OCI-LY7 (cell line): ENCODE results near the gene EYA2. TPM values are rescaled to one million over a fixed set of nuclear protein-coding genes. Genes with fewer than 3 reads are reported as not detected.

ENCODE experiments used
- BruUV-seq: library from RNA; stranded (reverse); fragments of 400-500 nt; replicated peaks from 2 replicates; lab custom pipeline; 2021; lab: Mats Ljungman, UMichigan
- CTCF ChIA-PET: fragments of 300-600 bp; sonication (Branson Sonifier 250); formaldehyde crosslinking; loops from one replicate; lab custom pipeline; 2022; ENCODE audit warnings: antibody characterized with exemption; ENCODE audit not compliant: unreplicated experiment; lab: Charles Lee
- POLR2A ChIA-PET: fragments of 300-600 bp; sonication (Branson Sonifier 250); formaldehyde crosslinking; loops from one replicate; lab custom pipeline; 2022; ENCODE audit warnings: antibody characterized with exemption; lab: Charles Lee
- DNase-seq: peaks from one replicate; pipeline ENCODE4 v3.0.0-alpha.2; 2015; ENCODE audit warnings: low spot score
- H2AFZ ChIP-seq: fragments of 200-600 bp; sonication (generic), shearing (Covaris generic); 2 replicates; pipeline ENCODE4 v1.6.1; 2014; ENCODE audit warnings: mild to moderate bottlenecking, antibody characterized with exemption, low read length, moderate library complexity
- H3K27ac ChIP-seq: fragments of 200-600 bp; sonication (generic); 2 replicates; pipeline ENCODE4 v1.5.1; 2014; ENCODE audit warnings: mixed run types, low read depth, mild to moderate bottlenecking, moderate library complexity, low read length, inconsistent platforms; ENCODE audit not compliant: poor library complexity, severe bottlenecking
- H3K36me3 ChIP-seq: fragments of 200-600 bp; sonication (generic); 2 replicates; pipeline ENCODE4 v1.6.1; 2014; ENCODE audit warnings: mild to moderate bottlenecking, antibody characterized with exemption, low read length, moderate library complexity, mixed read lengths; ENCODE audit not compliant: insufficient read depth
- H3K4me1 ChIP-seq: fragments of 200-600 bp; sonication (generic); 2 replicates; pipeline ENCODE4 v1.5.1; 2014; ENCODE audit warnings: mild to moderate bottlenecking, low read length; ENCODE audit not compliant: insufficient read depth, poor library complexity, severe bottlenecking
- H3K4me2 ChIP-seq: fragments of 200-600 bp; sonication (generic); 2 replicates; pipeline ENCODE4 v1.6.1; 2014; ENCODE audit warnings: mild to moderate bottlenecking, low read length
- H3K4me3 ChIP-seq: fragments of 200-600 bp; sonication (generic); 2 replicates; pipeline ENCODE4 v1.5.1; 2014; ENCODE audit warnings: mild to moderate bottlenecking, low read depth, low read length; ENCODE audit not compliant: poor library complexity, severe bottlenecking
- H3K79me2 ChIP-seq: fragments of 200-600 bp; sonication (generic); 2 replicates; pipeline ENCODE4 v1.6.1; 2016; ENCODE audit warnings: low read depth, mild to moderate bottlenecking, low read length, moderate library complexity, mixed read lengths; ENCODE audit not compliant: insufficient read depth
- H3K9me2 ChIP-seq: fragments of 200-600 bp; sonication (generic); 2 replicates; pipeline ENCODE4 v1.6.1; 2016; ENCODE audit warnings: mild to moderate bottlenecking, low read length, mixed read lengths; ENCODE audit not compliant: insufficient read depth
- H3K9me3 ChIP-seq: fragments of 200-600 bp; sonication (generic); 2 replicates; pipeline ENCODE4 v1.6.1; 2014; ENCODE audit warnings: mild to moderate bottlenecking, mixed run types, low read length, mixed read lengths
- H4K20me1 ChIP-seq: fragments of 200-600 bp; sonication (generic); 2 replicates; pipeline ENCODE4 v1.6.1; 2014; ENCODE audit warnings: mild to moderate bottlenecking, antibody characterized with exemption, low read length, moderate library complexity, mixed read lengths; ENCODE audit not compliant: insufficient read depth
- CTCF ChIP-seq: fragments of 200-600 bp; sonication (generic); conservative IDR thresholded peaks from 2 replicates; pipeline ENCODE4 v1.5.1; 2014; ENCODE audit warnings: mild to moderate bottlenecking, antibody characterized with exemption, low read length, moderate library complexity, mixed read lengths
- EZH2phosphoT487 ChIP-seq: fragments of 200-600 bp; sonication (generic); IDR thresholded peaks from 2 replicates; pipeline ENCODE4 v1.6.1; 2018; ENCODE audit warnings: low read depth, borderline replicate concordance, mild to moderate bottlenecking, mixed run types, antibody characterized with exemption, low read length, moderate library complexity, mixed read lengths
- intact Hi-C: fragments of 100-400 bp; cut with micrococcal nuclease; formaldehyde crosslinking; loops from one replicate; pipeline ENCODE4 v1.10.0; 2022; ENCODE audit not compliant: unreplicated experiment
- total RNA-seq, 2 experiments: library from RNA; depleted of rRNA in 1 of 2; stranded (reverse); fragments of >200 nt in 1 of 2; shearing (Covaris generic) in 1 of 2; gene quantifications; 2 replicates each; pipeline ENCODE4 v1.2.3, GENCODE V29; 2014 to 2022

Gene EYA2
- total RNA-seq, 2 experiments from 2014 or later = not detected

- POLR2A ChIA-PET = no interaction called here
- Histone ChIP-seq H3K9me3 (no peaks in the 10 kb centered on the region), H3K27ac (no peak overlapping the region), H3K4me2 (peak overlapping the region; percentile 65), H3K4me3 (no peak overlapping the region), H4K20me1 (no peaks in the 10 kb centered on the region), H3K9me2 (no peaks in the 10 kb centered on the region), H3K79me2 (no peaks in the 10 kb centered on the region), H3K36me3 (no peaks in the 10 kb centered on the region), H3K4me1 (peaks cover 55% of the 10 kb centered on the region), H2AFZ (peak overlapping the region; percentile 80)
- no TSS peak for BruUV-seq
- no peak for TF ChIP-seq EZH2phosphoT487
- no peak for TF ChIP-seq CTCF
- DNase-seq = no peak
- intact Hi-C loops = no loop called here
- CTCF ChIA-PET = no interaction called here
Measured at GRCh38 chr20:46901638-46902037, 7.0 kb downstream of the EYA2 start.

GRCh38 chr20:46903256-46903655 lies 8.6 kb downstream of the EYA2 start:
- ChIA-PET CTCF (interaction anchor here (0.6 kb wide), 1 partner anchor 91 kb away, joined by 4 read pairs; no protein-coding TSS in a partner anchor), POLR2A (interaction anchor here (0.8 kb wide), 1 partner anchor 73 kb away, joined by 4 read pairs; no protein-coding TSS in a partner anchor)
- Histone ChIP-seq H3K4me1 (peaks cover 39% of the 10 kb centered on the region), H3K36me3 (no peaks in the 10 kb centered on the region), H3K4me3 (no peak overlapping the region), H4K20me1 (no peaks in the 10 kb centered on the region), H3K9me2 (no peaks in the 10 kb centered on the region), H3K27ac (no peak overlapping the region), H3K79me2 (no peaks in the 10 kb centered on the region), H3K9me3 (no peaks in the 10 kb centered on the region), H3K4me2 (no peak overlapping the region), H2AFZ (no peak overlapping the region)
- intact Hi-C loops = no loop called here
- BruUV-seq = no TSS peak
- no peak for DNase-seq
- TF ChIP-seq EZH2phosphoT487 (no peak), CTCF (no peak)

GRCh38 chr20:46903937-46904336 lies 9.3 kb downstream of the EYA2 start:
- no peaks in the 10 kb centered on the region for H3K9me3 ChIP-seq
- no peaks in the 10 kb centered on the region for H4K20me1 ChIP-seq
- H3K4me1 ChIP-seq = peaks cover 32% of the 10 kb centered on the region
- no peaks in the 10 kb centered on the region for H3K36me3 ChIP-seq
- no peak for DNase-seq
- intact Hi-C loops = no loop called here
- no TSS peak for BruUV-seq
- H3K9me2 ChIP-seq = no peaks in the 10 kb centered on the region
- H3K4me2 ChIP-seq = no peak overlapping the region
- no peak for TF ChIP-seq CTCF
- TF ChIP-seq EZH2phosphoT487 = no peak
- ChIA-PET CTCF (interaction anchor here (0.6 kb wide), 1 partner anchor 91 kb away, joined by 4 read pairs; no protein-coding TSS in a partner anchor), POLR2A (interaction anchor here (0.7 kb wide), 2 partner anchors 38 to 1838 kb away, joined by 6 to 9 read pairs; no protein-coding TSS in a partner anchor)
- H3K4me3 ChIP-seq = no peak overlapping the region
- H3K79me2 ChIP-seq = no peaks in the 10 kb centered on the region
- no peak overlapping the region for H3K27ac ChIP-seq
- no peak overlapping the region for H2AFZ ChIP-seq
